ENCODE results near the gene RNFT2.
A peak's percentile ranks its signal among the peaks of the same experiment; 100 is the strongest.

Gene RNFT2

DNA sequence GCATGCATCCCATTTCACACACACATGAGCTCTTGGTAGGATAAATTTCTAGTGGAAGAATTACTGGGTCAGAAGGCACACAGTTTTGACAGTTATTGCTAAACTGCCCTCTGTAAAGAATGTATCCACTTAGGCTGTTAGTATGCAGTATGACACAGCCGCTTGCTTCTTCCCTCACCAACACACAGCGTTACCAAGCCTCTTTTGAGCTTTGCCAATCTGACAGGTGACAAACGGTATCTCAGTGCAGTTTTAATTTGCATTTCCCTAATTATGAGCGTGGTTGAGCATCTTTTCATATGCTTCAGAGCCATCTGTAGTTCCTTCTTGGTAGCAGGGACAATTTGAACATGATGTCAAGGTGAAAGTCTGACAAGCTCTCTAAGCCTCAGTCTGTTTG, 100.2 kb downstream of the RNFT2 start:
- DNase-seq, result no peak

DNA sequence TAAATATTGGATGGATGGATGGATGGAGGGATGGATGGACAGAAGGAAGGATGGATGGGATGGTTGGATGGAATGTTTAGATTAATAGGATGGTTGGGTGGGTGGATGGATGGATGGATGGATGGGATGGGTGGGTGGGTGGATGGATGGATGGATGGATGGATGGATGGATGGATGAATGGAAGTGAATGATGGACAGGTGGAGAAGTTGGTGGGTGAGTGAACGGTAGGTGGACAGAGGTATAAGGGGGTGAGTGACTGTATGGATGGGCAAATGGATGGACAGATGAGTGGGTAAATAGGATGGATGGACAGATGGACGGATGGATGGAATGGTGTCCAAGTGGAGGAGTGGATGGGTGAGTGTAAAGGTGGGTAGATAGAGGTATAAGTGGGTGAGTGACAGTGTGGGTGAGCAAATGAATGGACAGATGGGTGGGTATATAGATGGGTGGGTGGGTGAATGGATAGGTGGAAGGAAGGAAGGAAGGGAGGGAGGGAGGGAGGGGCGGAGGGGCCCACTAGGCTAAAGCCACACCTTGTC, 101.2 kb downstream of the RNFT2 start:
- DNase-seq, result no peak

DNA sequence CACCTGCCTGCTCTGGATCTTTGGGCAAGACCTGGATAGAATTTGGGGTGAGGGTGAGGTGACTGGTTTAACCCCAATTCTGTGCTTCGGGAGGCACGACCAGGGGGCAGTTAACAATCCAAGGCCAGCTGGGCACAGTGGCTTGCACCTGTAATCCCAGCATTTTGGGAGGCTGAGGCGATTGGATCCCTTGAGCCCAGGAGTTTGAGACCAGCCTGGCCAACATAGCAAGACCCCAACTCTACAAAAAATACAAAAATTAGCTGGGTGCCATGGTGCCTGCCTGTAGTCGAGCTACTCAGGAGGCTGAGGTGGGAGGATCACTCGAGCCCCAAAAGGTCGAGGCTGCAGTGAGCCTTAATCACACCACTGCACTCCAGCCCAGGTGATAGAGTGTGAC, 105.0 kb downstream of the RNFT2 start:
- DNase-seq, result no peak

DNA sequence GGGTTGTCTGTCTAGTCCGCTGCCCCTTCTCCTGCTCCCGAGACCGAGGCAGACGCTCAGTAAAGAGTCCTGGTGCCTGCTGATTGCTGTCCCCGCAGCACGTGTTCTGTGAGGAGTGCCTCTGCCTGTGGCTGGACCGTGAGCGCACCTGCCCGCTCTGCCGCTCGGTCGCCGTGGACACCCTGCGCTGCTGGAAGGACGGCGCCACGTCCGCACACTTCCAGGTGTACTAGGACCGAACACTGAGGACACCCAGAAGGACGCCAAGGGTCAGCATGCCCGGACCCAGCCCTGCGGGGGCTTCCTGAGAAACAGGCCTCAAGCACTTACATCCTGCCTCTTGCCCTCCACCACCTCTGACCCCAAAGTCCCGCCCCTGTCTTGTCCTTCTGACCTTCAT, 111.1 kb downstream of the RNFT2 start:
- DNase-seq, result no peak

DNA sequence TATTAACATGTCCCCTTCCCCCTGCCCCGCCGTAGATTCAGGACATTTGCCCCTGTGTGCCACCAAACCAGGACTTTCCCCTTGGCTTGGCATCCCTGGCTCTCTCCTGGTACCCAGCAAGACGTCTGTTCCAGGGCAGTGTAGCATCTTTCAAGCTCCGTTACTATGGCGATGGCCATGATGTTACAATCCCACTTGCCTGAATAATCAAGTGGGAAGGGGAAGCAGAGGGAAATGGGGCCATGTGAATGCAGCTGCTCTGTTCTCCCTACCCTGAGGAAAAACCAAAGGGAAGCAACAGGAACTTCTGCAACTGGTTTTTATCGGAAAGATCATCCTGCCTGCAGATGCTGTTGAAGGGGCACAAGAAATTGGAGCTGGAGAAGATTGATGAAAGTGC, 114.2 kb downstream of the RNFT2 start:
- no peak for DNase-seq

DNA sequence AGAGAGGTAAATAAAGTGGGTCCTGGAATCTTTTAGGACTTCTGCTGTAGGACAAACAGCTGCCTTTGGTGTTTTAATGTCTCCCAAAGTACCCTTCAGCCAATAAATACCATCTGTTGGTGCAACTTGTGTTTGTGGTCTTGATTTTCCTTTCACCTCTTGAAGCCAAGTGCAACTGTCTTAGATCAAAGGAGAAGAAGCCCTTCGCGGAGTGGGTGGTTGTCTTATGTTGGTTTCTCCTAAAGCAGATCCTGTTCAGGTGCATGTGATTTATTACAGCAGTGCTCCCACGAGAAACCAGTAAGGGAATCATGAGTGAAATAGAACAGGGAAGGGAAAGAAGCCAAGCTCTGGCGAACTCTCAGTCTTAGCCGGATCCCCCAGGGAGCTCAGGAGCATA, 115.4 kb downstream of the RNFT2 start:
- no peak for DNase-seq

GRCh38 chr12:116855744-116856470, 117.8 kb downstream of the RNFT2 start:
- no peak for DNase-seq

DNA sequence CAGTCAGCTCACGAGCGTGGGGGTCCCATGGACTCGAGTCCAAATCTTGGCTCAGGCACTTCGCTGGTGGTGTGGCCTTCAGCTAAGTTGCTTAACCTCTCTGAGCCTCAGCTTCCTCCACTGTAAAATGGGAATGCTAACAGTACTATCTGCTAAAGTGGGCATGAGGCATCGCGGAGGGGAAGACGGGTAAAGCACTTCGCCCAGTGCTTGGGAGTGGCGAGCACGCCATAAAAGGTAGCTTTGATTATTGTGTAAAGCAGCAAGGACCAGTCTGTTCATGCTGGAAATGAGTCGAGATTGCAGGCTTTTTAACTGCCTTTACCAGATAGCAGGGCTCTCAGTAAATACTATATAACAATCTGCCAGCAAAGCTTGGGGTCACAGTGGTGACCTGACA, 118.6 kb downstream of the RNFT2 start:
- no peak for DNase-seq

- DNase-seq, result no peak
Observed at GRCh38 chr12:116859079-116859478, 121.0 kb downstream of the RNFT2 start.

- no peak for DNase-seq
Observed at GRCh38 chr12:116860263-116860662, 122.1 kb downstream of the RNFT2 start.

GRCh38 chr12:116861320-116861719, 123.2 kb downstream of the RNFT2 start:
- peak; percentile 9 for DNase-seq

GRCh38 chr12:116862167-116862566, 124.1 kb downstream of the RNFT2 start:
- no peak for DNase-seq

DNA sequence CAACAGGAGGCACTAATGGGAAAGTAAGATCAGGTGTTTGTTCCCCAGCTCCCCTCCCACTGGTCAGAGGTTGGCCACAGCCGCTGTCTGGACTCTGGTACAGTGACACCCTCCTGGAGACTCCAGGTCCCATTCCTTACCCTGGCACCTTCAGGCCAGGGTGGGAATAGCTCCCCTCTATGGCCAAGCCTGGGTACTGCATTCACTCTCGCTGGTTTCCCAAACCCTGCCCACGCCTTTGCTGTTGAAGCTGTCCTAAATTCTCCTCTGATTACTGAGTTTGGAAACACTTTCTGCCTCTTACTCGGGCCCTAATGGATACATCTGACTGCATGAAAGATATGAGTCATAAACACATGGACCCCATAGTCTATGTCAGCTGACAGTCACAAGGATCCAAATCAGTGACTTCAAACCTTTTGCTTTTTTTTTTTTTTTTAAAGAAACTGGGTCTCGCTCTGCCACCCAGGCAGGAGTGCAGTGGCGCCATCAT, 125.2 kb downstream of the RNFT2 start:
- DNase-seq, result no peak

- no peak for DNase-seq
Observed at GRCh38 chr12:116864371-116865160, 126.5 kb downstream of the RNFT2 start.

GRCh38 chr12:116867523-116867922, 129.4 kb downstream of the RNFT2 start:
- DNase-seq, result no peak

- DNase-seq, result no peak
Observed at GRCh38 chr12:116870306-116870705, 132.2 kb downstream of the RNFT2 start.

GRCh38 chr12:116874324-116874995, 136.3 kb downstream of the RNFT2 start:
- DNase-seq, result no peak

- DNase-seq, result peak; percentile 18
Observed at GRCh38 chr12:116876151-116876869, 138.2 kb downstream of the RNFT2 start.

- DNase-seq, result peak; percentile 55
Observed at GRCh38 chr12:116878567-116879508, 140.7 kb downstream of the RNFT2 start.

DNA sequence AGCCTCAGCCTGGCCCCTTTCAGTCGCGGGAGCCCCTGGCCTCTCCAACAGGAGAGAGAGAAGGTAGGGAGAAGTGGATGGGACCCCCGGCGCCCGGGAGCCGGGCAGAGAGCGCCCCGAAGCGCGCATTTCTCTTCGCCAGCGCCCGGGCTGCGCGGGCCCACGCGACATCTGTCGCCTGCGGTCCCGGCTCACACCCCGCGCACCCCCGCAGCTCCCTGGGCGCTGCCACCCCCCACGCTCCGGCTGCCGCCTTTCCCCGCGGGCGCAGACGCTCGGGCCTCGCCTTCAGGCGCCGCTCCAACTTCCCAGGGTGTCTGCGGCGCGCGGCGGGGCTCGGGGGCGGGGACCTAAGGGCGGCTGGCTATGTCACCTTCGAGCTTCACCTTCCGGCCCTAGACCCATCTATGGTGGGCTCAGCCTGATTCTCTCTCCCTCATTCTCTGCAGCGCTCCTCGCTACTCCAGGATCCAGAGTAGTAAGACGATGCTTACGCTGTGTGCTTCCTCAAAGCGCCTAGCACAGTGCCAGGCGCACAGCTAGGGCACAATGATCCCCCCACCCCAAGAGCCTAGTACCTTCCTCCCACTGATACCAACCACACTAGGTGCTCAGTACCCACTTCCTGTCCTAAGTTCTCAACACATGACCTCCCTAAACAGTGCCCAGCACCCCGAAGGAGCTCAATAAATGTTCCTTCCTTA, 141.5 kb downstream of the RNFT2 start:
- peak; percentile 35 for DNase-seq
